DND-41 (cell line): ENCODE results near the gene ATP4B.

Source experiments
- CTCF ChIP-seq: IDR thresholded peaks from 2 replicates; pipeline ENCODE4 v1.5.1; 2012; ENCODE audit warnings: borderline replicate concordance, low read length, moderate library complexity, mild to moderate bottlenecking; ENCODE audit not compliant: poor library complexity, severe bottlenecking; ENCODE audit errors: extremely low read depth
- EZH2 ChIP-seq: IDR thresholded peaks from 3 replicates; pipeline ENCODE4 v1.6.1; 2012; ENCODE audit warnings: borderline replicate concordance, low read depth, mild to moderate bottlenecking, moderate library complexity, low read length, inconsistent platforms; ENCODE audit not compliant: severe bottlenecking

GRCh38 chr13:113664751-113665596 lies 7.0 kb upstream of the ATP4B start:
- no peak for TF ChIP-seq EZH2
- no peak for TF ChIP-seq CTCF
